Central memory CD4-positive, alpha-beta T cell (primary cell): ENCODE measurements around the gene TAF15.
A peak's percentile ranks its signal among the peaks of the same experiment; 100 is the strongest.

Experiments used
- DNase-seq: peaks from one replicate; pipeline ENCODE4 v3.0.0; 2022

Gene TAF15

DNA sequence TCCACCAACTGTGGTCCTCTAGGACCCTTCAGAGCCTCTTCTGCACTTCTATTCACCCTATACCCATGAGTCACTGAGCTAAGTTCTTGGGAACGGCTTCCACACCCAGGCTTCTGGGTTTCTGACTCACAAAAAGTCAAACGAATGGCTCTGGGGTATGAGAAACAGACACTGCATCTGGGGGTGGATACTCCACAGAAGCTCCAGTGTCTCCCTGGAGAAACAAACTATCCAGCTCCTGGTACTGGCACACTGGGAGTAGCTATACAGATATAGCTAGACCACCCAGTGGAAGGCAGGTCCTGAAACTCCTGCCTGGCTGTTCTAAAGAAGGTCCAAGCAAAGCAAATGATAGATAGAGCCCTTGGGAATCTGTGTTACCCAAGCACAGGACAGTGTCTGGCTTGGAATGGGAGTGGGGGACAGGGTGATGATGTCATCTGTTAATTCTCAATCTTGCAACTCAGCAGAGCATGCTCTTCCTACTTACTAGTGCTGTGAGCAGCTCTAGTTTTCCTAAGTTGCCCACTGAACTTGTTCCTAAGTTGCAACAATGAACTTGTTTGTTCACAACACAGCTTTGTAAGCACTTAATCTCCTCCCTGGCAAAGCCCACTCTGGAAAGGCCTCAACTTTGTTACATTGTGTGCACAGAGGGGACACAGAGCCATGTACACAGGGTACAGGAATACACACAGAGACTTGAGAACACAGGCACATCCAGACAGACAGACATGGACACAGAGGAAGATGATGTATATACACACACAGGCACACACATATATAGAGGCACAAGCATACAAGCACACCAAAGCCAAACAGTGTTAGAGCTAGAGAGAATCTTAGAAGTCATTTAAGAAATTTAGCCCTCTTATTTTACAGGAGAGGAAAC, 20.6 kb upstream of the TAF15 start:
- DNase-seq = no peak

GRCh38 chr17:35790841-35791240, 18.4 kb upstream of the TAF15 start:
- DNase-seq = no peak

DNA sequence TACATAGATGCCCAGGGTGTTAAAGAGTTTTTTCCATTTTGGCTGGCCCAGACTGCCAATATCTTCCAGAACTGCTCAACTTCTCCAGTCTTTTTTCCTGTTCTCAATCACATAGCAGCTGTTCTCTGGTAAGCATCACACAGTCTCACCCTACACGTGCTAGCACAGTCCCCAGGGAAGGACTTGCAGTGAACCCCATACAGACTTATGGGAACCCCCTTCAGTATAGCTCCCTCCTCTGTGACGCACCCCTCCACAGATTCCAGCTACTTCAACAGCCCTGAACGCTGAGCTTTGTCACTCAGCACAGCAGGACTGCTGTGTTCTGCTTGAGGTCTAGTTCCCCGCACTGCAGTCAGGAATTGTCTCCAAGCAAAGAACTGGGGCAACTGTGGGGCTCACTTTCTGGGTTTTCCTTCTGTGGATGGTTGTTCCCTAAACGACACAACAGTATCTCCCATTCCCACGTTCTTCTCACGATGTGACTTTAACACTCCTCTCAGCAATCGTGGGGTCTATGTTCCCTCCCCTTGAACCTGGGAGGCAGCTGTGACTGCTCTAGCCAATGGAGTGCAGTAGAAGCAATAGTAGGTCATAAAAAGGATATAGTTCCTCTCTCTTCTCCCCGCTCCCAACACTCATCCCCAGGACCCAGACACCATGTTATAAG, 17.5 kb upstream of the TAF15 start:
- DNase-seq = no peak

DNA sequence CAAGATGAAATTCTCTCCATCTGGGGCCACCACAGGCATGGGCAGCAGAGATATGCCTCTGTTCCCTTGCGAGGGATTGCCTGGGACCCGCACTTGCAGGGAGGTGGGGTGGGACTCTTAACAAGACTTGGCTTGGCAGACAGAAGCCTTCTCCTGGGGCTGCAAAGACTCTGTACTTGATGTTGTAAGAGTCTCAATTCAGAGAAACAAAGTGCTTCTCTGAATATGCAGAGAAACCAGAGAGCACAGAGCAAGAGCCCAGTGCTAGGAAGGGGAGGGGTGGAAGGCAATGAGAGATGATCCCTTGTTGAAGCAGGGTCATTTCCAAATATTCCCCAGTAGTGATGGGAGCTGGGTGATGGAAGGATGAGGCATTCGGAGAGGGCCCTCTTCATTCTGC, 16.0 kb upstream of the TAF15 start:
- DNase-seq = no peak

GRCh38 chr17:35795007-35795870, 14.0 kb upstream of the TAF15 start, which contains the start of gene MMP28:
MMP28 (minus strand) TSS chr17:35795641; CDS start chr17:35795377, 264 bp downstream.
- peak; percentile 8 for DNase-seq

DNA sequence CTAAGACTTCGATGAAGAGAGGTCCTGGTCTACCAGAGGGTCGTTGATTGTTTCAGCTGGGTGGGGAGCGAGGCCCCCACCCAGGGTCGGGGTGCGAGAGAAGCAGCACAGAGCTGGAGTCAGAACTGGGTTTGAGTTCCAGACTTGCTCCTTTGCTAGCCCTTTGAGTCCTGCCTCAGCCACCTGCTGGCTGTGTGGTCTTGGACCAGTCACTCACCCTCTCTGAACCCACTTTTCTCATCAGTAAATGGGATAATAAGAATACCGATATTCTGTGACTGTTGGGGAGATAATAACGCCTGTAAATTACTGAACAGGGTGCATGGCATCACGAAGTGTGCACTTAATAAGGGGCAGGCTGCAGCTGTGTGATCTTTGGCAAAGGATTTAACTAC, 13.4 kb upstream of the TAF15 start:
- no peak for DNase-seq

- no peak for DNase-seq
Observed at GRCh38 chr17:35796942-35797341, 12.3 kb upstream of the TAF15 start.

- DNase-seq = no peak
Observed at GRCh38 chr17:35797370-35797769, 11.9 kb upstream of the TAF15 start.

DNA sequence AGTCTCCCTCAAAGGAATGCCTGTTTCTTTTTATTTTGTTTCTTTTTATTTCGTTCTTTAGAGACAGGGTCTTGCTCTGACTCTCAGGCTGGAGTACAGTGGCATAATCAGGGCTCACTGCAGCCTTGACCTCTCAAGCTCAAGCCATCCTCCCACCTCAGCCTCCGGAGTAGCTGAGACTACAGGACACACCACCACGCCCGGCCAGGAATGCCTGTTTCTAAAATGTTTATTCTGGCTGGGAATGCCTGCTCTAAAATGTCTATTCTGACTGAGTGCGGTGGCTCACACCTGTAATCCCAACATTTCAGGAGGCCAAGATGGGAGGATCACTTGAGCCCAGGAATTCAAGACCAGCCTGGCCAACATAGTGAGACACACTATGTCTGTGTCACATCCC, 11.4 kb upstream of the TAF15 start:
- no peak for DNase-seq

- DNase-seq = no peak
Observed at GRCh38 chr17:35799942-35800341, 9.3 kb upstream of the TAF15 start.

GRCh38 chr17:35801583-35802224, 7.6 kb upstream of the TAF15 start:
- no peak for DNase-seq

GRCh38 chr17:35804658-35805192, 4.6 kb upstream of the TAF15 start:
- peak; percentile 63 for DNase-seq

- no peak for DNase-seq
Observed at GRCh38 chr17:35807371-35808144, 1.7 kb upstream of the TAF15 start.

GRCh38 chr17:35808240-35808961, 883 bp upstream of the TAF15 start:
- no peak for DNase-seq

- DNase-seq = peak; percentile 3
Observed at GRCh38 chr17:35809855-35810461, 674 bp downstream of the TAF15 start.

DNA sequence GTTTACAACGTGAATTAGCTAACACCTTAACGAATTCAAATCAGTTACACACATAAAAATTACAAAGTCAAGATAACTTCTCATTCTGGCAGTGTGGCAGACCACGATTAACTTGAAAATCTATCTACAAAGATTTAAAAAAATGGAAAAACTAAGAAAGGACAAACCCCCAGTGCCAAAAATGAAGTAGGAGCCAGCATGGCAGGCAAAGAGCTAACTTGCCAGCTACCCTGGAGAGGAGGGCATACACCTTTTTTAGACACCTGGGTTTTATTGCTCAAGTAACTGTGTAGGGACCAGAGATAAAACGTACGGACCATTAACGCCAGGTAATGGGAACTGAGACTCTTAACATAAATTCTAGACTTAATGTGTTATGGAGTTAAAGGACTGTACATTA, 2.5 kb downstream of the TAF15 start:
- no peak for DNase-seq

- no peak for DNase-seq
Observed at GRCh38 chr17:35812456-35812855, 3.2 kb downstream of the TAF15 start.

- no peak for DNase-seq
Observed at GRCh38 chr17:35816723-35817122, 7.4 kb downstream of the TAF15 start.

DNA sequence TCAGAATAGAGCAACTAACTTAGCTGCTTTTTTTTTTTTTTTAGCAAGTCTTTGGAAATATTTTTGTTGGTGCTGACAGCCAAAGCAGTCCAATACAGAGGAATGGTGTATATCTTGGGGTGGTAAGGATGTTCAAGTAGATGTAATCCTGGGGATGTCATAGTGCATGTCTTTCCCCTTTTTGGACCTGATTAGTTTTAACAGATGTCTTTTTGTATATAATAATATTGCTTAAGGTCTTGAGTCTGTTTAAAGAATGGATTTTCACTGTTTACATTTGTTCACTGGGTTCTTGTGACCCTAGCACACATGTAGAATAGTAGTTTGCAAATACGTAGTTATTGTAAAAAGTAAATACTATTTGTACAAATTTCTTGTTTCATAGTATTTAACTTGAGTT, 7.9 kb downstream of the TAF15 start:
- no peak for DNase-seq

DNA sequence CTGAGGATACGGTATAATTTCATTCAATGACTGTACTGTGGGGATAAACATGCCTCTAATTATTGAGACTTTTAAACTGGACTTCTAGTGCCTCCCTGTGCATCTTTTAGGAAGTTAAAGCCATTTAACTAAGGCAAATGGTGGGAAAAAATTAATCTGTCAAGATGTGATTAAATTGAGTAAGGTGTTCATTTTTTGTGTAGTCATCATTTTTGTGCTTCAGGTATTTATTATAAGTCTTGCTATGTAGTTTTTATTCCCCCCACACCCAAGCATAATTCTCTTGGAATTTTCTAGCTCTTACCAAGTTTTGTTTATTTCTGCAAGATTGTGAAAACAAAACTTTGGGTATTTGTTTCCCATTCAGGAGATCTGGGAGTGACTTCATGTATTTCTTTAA, 10.2 kb downstream of the TAF15 start:
- DNase-seq = no peak
